ENCODE data around the gene PPP5C.

The PPP5C gene

DNA sequence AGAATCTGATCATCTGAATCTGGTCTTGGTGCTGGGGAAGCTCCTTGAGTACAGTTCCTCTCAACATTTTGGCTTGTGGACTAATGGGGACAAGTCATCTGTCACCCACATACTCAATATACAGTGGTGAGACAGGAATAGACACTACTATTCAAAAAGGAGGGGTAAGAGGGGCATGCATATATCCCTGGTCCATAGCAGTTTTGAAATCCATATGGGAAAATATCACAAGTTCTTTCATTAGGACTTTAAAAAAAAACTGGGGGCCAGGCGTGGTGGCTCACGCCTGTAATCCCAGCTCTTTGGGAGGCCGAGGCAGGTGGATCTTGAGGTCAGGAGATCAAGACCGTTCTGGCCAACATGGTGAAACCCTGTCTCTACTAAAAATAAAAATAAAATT lies 20.3 kb upstream of the PPP5C start:
- Mint-ChIP-seq H3K27me3 (ENCODE audit: low read depth) (no peaks in the 10 kb centered on the region), H3K4me3 (no peak overlapping the region), H3K27ac (no peak overlapping the region), H3K9me3 (peaks cover 35% of the 10 kb centered on the region), H3K36me3 (ENCODE audit: low read depth) (peaks cover 85% of the 10 kb centered on the region), H3K4me1 (no peaks in the 10 kb centered on the region)
- TF ChIP-seq, protein P1, sequence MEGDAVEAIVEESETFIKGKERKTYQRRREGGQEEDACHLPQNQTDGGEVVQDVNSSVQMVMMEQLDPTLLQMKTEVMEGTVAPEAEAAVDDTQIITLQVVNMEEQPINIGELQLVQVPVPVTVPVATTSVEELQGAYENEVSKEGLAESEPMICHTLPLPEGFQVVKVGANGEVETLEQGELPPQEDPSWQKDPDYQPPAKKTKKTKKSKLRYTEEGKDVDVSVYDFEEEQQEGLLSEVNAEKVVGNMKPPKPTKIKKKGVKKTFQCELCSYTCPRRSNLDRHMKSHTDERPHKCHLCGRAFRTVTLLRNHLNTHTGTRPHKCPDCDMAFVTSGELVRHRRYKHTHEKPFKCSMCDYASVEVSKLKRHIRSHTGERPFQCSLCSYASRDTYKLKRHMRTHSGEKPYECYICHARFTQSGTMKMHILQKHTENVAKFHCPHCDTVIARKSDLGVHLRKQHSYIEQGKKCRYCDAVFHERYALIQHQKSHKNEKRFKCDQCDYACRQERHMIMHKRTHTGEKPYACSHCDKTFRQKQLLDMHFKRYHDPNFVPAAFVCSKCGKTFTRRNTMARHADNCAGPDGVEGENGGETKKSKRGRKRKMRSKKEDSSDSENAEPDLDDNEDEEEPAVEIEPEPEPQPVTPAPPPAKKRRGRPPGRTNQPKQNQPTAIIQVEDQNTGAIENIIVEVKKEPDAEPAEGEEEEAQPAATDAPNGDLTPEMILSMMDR (IDR thresholded peaks at IDR 0.05; ENCODE audit: unreplicated experiment in 3 of 3): no peak

DNA sequence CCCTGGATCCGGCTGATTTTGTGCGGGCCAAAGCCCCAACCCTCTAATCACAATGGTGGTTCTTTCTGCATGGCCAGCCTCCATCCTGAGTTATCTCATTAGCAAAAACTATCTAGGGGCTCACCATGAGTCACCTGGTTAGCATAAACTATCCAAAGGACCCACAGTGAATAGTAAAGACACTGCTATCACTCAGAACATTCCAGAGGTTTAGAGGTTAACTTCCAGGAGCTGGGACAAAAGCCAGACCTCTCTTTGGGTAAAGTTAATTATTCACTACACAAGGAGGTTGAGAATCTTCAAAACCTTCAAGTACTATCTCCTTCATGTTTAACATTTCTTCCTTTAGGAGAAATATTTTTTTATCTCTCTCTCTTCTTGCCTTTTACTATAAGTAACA lies 18.8 kb upstream of the PPP5C start:
- no peaks in the 10 kb centered on the region for H3K27me3 Mint-ChIP-seq (ENCODE audit: low read depth)
- H3K9me3 Mint-ChIP-seq: peaks cover 35% of the 10 kb centered on the region
- no peak overlapping the region for H3K27ac Mint-ChIP-seq
- H3K36me3 Mint-ChIP-seq (ENCODE audit: low read depth): peaks cover 75% of the 10 kb centered on the region
- no peaks in the 10 kb centered on the region for H3K4me1 Mint-ChIP-seq
- TF ChIP-seq, protein P1 (IDR thresholded peaks at IDR 0.05; ENCODE audit: unreplicated experiment in 3 of 3): no peak
- H3K4me3 Mint-ChIP-seq: no peak overlapping the region

DNA sequence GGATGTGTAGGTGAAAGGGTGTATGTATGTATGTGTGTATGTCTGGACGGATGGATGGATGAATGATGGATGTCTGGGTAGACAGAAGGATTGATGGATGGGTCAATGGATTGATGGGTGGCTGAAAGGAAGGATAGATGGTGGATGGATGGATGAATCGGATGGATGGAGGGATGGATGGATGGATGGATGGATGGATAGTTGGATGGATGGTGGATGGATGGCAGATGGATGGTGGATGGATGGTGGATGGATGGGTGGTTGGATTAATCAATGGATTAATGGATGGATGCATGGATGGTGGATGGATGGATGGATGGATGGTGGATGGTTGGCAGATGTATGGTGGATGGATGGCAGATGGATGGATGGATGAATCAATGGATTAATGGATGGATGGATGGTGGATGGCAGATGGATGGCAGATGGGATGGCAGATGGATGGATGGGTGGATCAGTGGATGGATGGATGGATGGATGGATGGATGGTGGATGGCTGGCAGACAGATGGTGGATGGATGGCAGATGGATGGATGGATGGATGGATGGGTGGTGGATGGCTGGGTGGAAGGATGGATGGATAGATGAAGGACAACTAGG lies 16.5 kb upstream of the PPP5C start:
- no peak overlapping the region for H3K4me3 Mint-ChIP-seq
- TF ChIP-seq, protein P1 (IDR thresholded peaks at IDR 0.05; ENCODE audit: unreplicated experiment in 3 of 3): no peak
- H3K4me1 Mint-ChIP-seq: no peaks in the 10 kb centered on the region
- no peak overlapping the region for H3K27ac Mint-ChIP-seq
- peaks cover 29% of the 10 kb centered on the region for H3K9me3 Mint-ChIP-seq
- H3K36me3 Mint-ChIP-seq (ENCODE audit: low read depth): peaks cover 57% of the 10 kb centered on the region
- no peaks in the 10 kb centered on the region for H3K27me3 Mint-ChIP-seq (ENCODE audit: low read depth)

DNA sequence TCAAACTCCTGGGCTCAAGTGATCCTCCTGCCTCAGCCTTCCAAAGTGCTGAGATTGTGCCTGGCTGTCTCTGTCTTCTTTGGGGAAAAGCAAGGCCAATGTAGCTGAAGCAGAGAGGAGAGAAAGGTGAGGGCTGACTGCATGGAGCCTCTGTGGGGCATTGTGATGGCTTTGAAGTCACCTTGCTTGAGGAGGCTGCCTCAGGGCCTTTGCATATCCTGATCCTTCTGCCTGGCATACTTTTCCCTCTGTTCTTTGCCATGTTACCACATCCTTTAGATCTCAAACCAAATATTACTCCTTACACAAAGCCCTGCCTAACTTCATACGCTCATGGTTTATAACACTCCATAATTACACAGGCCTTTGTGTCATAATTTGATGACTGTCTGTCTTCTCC lies 9.4 kb upstream of the PPP5C start:
- H3K9me3 Mint-ChIP-seq: no peaks in the 10 kb centered on the region

DNA sequence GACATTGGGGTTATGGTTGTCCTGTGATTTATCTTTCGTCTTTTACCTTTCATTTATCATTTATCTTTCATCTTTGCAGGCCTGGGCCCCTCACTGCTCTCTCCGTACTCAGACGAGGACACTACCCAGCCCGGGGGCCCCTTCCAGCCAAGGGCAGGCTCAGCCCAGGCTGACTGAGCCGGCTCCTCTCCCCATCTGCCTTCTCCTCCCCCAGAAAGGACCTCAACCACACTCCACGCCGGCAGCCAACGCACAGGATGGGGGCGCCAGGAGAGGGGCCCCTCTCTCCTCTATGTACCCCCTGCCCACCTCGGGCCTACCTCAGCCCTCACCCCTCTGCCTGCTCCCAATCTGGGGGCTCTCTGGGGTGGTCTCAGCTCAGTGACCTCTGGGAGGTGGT lies 7.4 kb upstream of the PPP5C start:
- TF ChIP-seq, protein P1 (IDR thresholded peaks at IDR 0.05; ENCODE audit: unreplicated experiment in 3 of 3): no peak
- Mint-ChIP-seq H3K4me1 (peaks cover 6% of the 10 kb centered on the region), H3K27me3 (ENCODE audit: low read depth) (no peaks in the 10 kb centered on the region), H3K27ac (peak overlapping the region in 2 of 3 experiments; percentile 18 to 30), H3K4me3 (no peak overlapping the region), H3K9me3 (no peaks in the 10 kb centered on the region), H3K36me3 (ENCODE audit: low read depth) (peaks cover 39% of the 10 kb centered on the region)

More for the DNA sequence above, 9.4 kb upstream of the PPP5C start:
- Mint-ChIP-seq H3K27ac (no peak overlapping the region), H3K4me3 (no peak overlapping the region), H3K4me1 (peaks cover 6% of the 10 kb centered on the region), H3K27me3 (ENCODE audit: low read depth) (no peaks in the 10 kb centered on the region), H3K36me3 (ENCODE audit: low read depth) (peaks cover 43% of the 10 kb centered on the region)
- TF ChIP-seq, protein P1 (IDR thresholded peaks at IDR 0.05; ENCODE audit: unreplicated experiment in 3 of 3): no peak

DNA sequence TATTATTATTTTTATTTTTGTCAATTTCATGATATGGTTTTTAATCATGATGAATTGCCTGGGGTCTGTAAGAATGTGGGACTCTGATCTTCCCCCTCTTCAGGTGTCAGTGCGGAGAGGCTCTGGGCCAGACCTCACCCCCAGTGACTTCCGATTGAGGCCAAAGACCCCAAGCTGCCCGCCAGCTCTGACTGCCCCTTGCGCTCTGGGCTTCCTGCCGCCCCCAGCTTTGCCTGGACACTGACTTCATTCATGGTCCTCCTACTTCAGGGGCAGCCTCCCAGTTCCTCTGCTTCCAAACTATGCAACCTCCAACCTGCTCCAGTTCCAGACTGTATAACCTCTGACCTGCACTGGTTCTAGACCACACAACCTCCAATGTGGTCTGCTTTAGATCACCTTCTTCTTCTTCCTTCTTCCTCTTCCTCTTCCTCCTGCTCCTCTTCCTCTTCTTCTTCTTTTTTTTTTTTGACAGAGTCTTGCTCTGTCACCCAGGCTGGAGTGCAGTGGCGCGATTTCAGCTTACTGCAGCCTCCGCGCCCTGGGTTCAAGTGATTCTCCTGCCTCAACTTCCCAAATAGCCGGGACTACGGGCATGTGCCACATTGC lies 6.7 kb upstream of the PPP5C start:
- H3K27me3 Mint-ChIP-seq (ENCODE audit: low read depth): no peaks in the 10 kb centered on the region
- TF ChIP-seq, protein P1 (IDR thresholded peaks at IDR 0.05; ENCODE audit: unreplicated experiment in 3 of 3): no peak
- no peaks in the 10 kb centered on the region for H3K9me3 Mint-ChIP-seq
- H3K36me3 Mint-ChIP-seq (ENCODE audit: low read depth): peaks cover 39% of the 10 kb centered on the region
- peak overlapping the region in 2 of 3 experiments; percentile 7 to 35 for H3K27ac Mint-ChIP-seq
- no peak overlapping the region for H3K4me3 Mint-ChIP-seq
- H3K4me1 Mint-ChIP-seq: peaks cover 6% of the 10 kb centered on the region

Data from nephron (organoid).